Uterus (tissue), 4 donors: ENCODE measurements around the gene TMOD4. TPM values are rescaled to one million over a fixed set of nuclear protein-coding genes. Genes with fewer than 3 reads are reported as not detected.

Experiments
- DNase-seq, 2 donors: peaks; one replicate each; pipeline ENCODE4 v3.0.0-alpha.2; 2019 to 2020
- H3K27ac ChIP-seq, 2 donors: fragments of 200-600 bp; sonication (generic); 1 replicate in 1 of 2; 2 replicates in 1 of 2; pipeline ENCODE4 v1.5.1; 2016 to 2018
- H3K27me3 ChIP-seq, 2 donors: fragments of 200-600 bp; sonication (generic); one replicate each; pipeline ENCODE4 v1.5.1; 2018 to 2019; ENCODE audit warnings: control low read depth in 1 of 2
- H3K36me3 ChIP-seq, 2 donors: fragments of 200-600 bp; sonication (generic); one replicate each; pipeline ENCODE4 v1.5.1; 2019; ENCODE audit warnings: control low read depth in 1 of 2
- H3K4me1 ChIP-seq, 2 donors: fragments of 200-600 bp; sonication (generic); one replicate each; pipeline ENCODE4 v1.5.1; 2018 to 2019; ENCODE audit warnings: control low read depth in 1 of 2
- H3K4me3 ChIP-seq, 2 donors: fragments of 200-600 bp; sonication (generic); 1 replicate in 1 of 2; 2 replicates in 1 of 2; pipeline ENCODE4 v1.5.1; 2018 to 2019; ENCODE audit warnings: mild to moderate bottlenecking in 1 of 2
- H3K9me3 ChIP-seq, 2 donors: fragments of 200-600 bp; sonication (generic); one replicate each; pipeline ENCODE4 v1.5.1; 2019; ENCODE audit warnings: control low read depth in 1 of 2
- POLR2A ChIP-seq, 2 donors: fragments of 450-650 bp; IDR thresholded peaks; one replicate each; pipeline ENCODE4 v1.6.1; 2016; ENCODE audit warnings: antibody characterized with exemption in 2 of 2, mild to moderate bottlenecking in 1 of 2, moderate library complexity in 1 of 2
- intact Hi-C: fragments of 100-400 bp; cut with DNase I; formaldehyde crosslinking; loops from one replicate; pipeline ENCODE4 v1.15.1; 2023; ENCODE audit warnings: low total_unique reads
- total RNA-seq, 4 donors: library from RNA; depleted of rRNA in 3 of 4; stranded (reverse); fragments of >200 nt in 3 of 4; gene quantifications; one replicate each; pipeline versions ENCODE4 v1.1.0 to v1.2.4, GENCODE V29; 2014 to 2023
- TF ChIP-seq, protein P1 (sequence below), 4 experiments: fragments of 200-600 bp in 2 of 4; fragments of 450-650 bp in 2 of 4; sonication (generic) in 2 of 4; IDR thresholded peaks; one replicate each; pipeline ENCODE4 v1.5.1; 2016 to 2019; ENCODE audit warnings: antibody characterized with exemption in 4 of 4, mild to moderate bottlenecking in 2 of 4, moderate library complexity in 1 of 4
- donor health status: DM: yes; HTN: yes; CAD: no.

The TMOD4 gene
- total RNA-seq, result under 1 TPM in 1 of 4 donors, not detected in 3; 0.26 TPM

DNA sequence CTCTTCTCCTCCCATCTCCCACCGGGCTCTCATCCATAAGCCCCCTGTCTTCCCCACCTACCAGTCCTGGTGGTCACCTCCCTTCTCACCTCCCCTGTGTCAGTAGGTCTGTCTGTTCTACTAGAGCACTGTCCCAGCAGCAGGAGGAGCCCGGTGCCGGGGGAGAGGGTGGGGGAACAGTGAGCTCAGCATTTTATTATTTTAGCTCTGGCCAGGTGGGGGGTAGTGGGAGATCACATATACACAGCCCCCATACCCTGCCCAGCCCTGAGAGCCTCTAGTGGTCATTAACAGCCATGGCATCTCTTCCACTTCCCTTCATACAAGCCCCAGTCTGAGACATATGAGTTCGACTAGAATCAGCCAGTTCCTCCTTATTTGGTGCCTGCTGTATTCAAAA is at the start of gene TMOD4:
TSS of gene TMOD4 (minus strand) at position 119 of the 400 bp plus-strand sequence. CDS start 1,106 bp downstream, outside the sequence.
- no peak for TF ChIP-seq POLR2A (IDR thresholded peaks at IDR 0.05)
- TF ChIP-seq, protein P1, sequence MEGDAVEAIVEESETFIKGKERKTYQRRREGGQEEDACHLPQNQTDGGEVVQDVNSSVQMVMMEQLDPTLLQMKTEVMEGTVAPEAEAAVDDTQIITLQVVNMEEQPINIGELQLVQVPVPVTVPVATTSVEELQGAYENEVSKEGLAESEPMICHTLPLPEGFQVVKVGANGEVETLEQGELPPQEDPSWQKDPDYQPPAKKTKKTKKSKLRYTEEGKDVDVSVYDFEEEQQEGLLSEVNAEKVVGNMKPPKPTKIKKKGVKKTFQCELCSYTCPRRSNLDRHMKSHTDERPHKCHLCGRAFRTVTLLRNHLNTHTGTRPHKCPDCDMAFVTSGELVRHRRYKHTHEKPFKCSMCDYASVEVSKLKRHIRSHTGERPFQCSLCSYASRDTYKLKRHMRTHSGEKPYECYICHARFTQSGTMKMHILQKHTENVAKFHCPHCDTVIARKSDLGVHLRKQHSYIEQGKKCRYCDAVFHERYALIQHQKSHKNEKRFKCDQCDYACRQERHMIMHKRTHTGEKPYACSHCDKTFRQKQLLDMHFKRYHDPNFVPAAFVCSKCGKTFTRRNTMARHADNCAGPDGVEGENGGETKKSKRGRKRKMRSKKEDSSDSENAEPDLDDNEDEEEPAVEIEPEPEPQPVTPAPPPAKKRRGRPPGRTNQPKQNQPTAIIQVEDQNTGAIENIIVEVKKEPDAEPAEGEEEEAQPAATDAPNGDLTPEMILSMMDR (IDR thresholded peaks at IDR 0.05), result no peak
- Histone ChIP-seq H3K27me3 (no peaks in the 10 kb centered on the region), H3K9me3 (no peaks in the 10 kb centered on the region), H3K36me3 (no peaks in the 10 kb centered on the region), H3K27ac (no peak within 1 kb of the TSS), H3K4me3 (no peak within 1 kb of the TSS), H3K4me1 (no peaks in the 10 kb centered on the region)
- intact Hi-C loops, result no loop called here
- no peak for DNase-seq

DNA sequence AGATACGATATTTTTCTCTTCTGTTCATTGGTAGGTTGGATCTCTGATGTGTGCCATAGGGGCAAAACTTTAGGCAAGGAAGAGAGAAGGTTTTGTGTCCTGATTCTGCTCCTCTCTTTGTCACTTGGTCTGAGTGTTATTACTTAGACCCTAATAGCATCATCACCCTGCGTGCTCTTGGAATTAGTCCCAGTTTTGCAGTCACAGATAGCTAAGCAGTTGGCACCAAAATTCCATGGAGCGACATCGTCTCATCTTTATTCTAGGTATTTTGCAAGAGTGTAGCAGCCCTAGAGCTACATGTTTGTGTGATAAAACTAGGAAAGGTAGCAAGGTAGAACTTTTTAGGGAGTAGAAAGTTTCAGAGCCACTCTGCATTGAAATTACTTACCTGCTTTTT is 46.3 kb upstream of the TMOD4 start:
- H3K27ac ChIP-seq, result no peak overlapping the region
- no peak for DNase-seq
- H3K9me3 ChIP-seq, result no peaks in the 10 kb centered on the region
- no peaks in the 10 kb centered on the region for H3K4me1 ChIP-seq
- TF ChIP-seq, protein P1 (IDR thresholded peaks at IDR 0.05), result no peak
- TF ChIP-seq POLR2A (IDR thresholded peaks at IDR 0.05), result no peak
- no peak overlapping the region for H3K4me3 ChIP-seq
- H3K27me3 ChIP-seq, result no peaks in the 10 kb centered on the region
- no peaks in the 10 kb centered on the region for H3K36me3 ChIP-seq
- intact Hi-C loops, result no loop called here

DNA sequence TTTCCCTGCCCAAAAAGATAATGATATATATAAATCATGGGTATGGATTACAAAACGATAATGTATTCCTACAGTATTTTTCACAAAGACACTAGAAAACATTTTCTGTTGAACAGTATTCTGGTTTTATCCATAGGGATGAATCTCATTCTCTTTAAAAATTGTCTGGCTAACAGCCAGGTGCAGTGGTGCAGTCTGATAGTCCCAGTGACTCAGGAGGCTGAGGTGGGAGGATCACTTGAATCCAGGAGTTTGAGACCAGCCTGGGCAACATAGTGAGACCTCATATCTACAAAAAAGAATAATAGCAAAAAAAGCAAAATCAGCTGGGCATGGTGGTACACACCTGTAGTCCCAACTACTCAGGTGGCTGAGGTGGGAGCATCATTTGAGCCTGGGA is 45.8 kb upstream of the TMOD4 start:
- intact Hi-C loops, result no loop called here
- Histone ChIP-seq H3K36me3 (no peaks in the 10 kb centered on the region), H3K4me1 (no peaks in the 10 kb centered on the region), H3K27me3 (no peaks in the 10 kb centered on the region), H3K27ac (no peak overlapping the region), H3K9me3 (no peaks in the 10 kb centered on the region), H3K4me3 (no peak overlapping the region)
- TF ChIP-seq POLR2A (IDR thresholded peaks at IDR 0.05), result no peak
- TF ChIP-seq, protein P1 (IDR thresholded peaks at IDR 0.05), result no peak
- no peak for DNase-seq

DNA sequence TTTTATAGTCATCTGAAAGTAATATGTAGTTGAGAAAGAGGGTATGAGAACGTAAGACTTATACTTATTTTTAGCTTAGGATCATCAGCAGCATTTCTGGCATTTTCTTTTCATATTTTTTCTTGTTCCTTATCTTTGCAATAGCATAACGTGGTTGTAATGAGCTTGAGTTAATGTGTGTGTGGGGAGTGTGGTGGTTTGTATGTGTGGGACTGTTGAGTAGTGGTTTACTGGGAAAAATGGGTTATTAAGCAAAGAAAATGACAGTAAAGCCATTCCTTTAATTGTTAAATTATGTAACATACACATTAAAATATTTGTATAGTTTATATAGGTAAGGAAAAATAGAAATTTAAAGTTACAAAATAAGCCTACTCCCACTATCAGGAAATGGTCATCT is 37.8 kb upstream of the TMOD4 start:
- Histone ChIP-seq H3K27me3 (no peaks in the 10 kb centered on the region), H3K4me3 (no peak overlapping the region), H3K27ac (no peak overlapping the region), H3K4me1 (no peaks in the 10 kb centered on the region), H3K9me3 (no peaks in the 10 kb centered on the region), H3K36me3 (no peaks in the 10 kb centered on the region)
- TF ChIP-seq POLR2A (IDR thresholded peaks at IDR 0.05), result no peak
- TF ChIP-seq, protein P1 (IDR thresholded peaks at IDR 0.05), result no peak
- intact Hi-C loops, result no loop called here
- DNase-seq, result no peak

DNA sequence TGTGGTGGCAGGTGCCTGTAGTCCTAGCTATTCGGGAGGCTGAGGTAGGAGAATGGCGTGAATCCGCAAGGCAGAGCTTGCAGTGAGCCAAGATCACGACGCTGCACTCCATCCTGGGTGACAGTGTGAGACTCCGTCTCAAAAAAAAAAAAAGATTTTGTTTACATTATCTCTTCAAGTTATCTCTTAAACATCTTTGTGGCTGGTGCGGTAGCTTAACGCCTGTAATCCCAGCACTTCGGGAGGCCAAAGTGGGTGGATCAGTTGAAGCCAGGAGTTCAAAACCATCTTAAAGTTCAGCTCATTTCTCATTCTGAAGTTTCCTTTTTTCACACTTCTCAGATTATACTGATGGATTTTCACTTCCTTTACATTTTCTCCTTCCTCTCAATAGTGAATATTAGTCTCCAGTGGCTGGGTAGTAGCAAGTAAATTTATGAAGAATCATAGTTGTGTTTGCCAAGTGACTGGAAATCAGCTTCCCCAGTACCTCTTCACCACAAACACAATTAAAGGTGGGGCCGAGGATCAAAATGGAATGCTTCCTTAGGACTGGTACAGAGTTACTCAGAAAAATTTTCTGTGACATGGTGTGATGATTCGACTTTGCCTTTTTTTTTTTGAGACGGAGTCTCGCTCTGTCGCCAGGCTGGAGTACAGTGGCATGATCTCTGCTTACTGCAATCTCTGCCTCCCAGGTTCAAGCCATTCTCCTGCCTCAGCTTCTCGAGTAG is 36.4 kb upstream of the TMOD4 start:
- H3K27me3 ChIP-seq, result no peaks in the 10 kb centered on the region
- no peak overlapping the region for H3K4me3 ChIP-seq
- H3K4me1 ChIP-seq, result no peaks in the 10 kb centered on the region
- no peaks in the 10 kb centered on the region for H3K9me3 ChIP-seq
- H3K27ac ChIP-seq, result no peak overlapping the region
- DNase-seq, result no peak
- no peaks in the 10 kb centered on the region for H3K36me3 ChIP-seq
- intact Hi-C loops, result no loop called here
- TF ChIP-seq, protein P1 (IDR thresholded peaks at IDR 0.05), result no peak
- no peak for TF ChIP-seq POLR2A (IDR thresholded peaks at IDR 0.05)
